Regular cardiac myocyte (primary cell): ENCODE results near the gene EXO1. TPM values are rescaled to one million over a fixed set of nuclear protein-coding genes. Genes with fewer than 3 reads are reported as not detected.

Source experiments
- total RNA-seq: library from RNA; depleted of rRNA; stranded (reverse); fragments of >200 nt; gene quantifications from 2 replicates; pipeline ENCODE4 v1.2.3, GENCODE V29; 2014

The EXO1 gene
- total RNA-seq: 5.9 and 29.1 TPM in 2 replicates

GRCh38 chr1:241847796-241848685, at the start of gene EXO1:
Gene EXO1 (plus strand): TSS chr1:241848204. CDS start chr1:241850426, 2,222 bp downstream.

Other genes starting within 250 kb of the EXO1 start
- gene CHML, start 207.8 kb upstream of the EXO1 start, total RNA-seq: 10.7 and 24.0 TPM in 2 replicates
- 24.2 and 37.2 TPM in 2 replicates for gene OPN3, start 207.8 kb upstream of the EXO1 start, total RNA-seq
- gene WDR64, start 195.9 kb upstream of the EXO1 start, total RNA-seq: not detected in 2 replicates
- gene BECN2, start 109.6 kb downstream of the EXO1 start, total RNA-seq: not detected in 2 replicates
- gene MAP1LC3C, start 150.9 kb downstream of the EXO1 start, total RNA-seq: 0.19 and 0.28 TPM in 2 replicates